HG03442 (cell line): ENCODE results near the gene ABCC2.
"Not testable (repeated sequence)": the region's sequence is repeated elsewhere in the genome, so short reads cannot be mapped to it uniquely, and the experiment has no call there.

Source experiments
- ATAC-seq: cut with Tn5 transposase; IDR thresholded peaks from one replicate; pipeline ENCODE4 v1.9.1; 2021; ENCODE audit warnings: mild to moderate bottlenecking, moderate library complexity; ENCODE audit not compliant: unreplicated experiment

Gene ABCC2

DNA sequence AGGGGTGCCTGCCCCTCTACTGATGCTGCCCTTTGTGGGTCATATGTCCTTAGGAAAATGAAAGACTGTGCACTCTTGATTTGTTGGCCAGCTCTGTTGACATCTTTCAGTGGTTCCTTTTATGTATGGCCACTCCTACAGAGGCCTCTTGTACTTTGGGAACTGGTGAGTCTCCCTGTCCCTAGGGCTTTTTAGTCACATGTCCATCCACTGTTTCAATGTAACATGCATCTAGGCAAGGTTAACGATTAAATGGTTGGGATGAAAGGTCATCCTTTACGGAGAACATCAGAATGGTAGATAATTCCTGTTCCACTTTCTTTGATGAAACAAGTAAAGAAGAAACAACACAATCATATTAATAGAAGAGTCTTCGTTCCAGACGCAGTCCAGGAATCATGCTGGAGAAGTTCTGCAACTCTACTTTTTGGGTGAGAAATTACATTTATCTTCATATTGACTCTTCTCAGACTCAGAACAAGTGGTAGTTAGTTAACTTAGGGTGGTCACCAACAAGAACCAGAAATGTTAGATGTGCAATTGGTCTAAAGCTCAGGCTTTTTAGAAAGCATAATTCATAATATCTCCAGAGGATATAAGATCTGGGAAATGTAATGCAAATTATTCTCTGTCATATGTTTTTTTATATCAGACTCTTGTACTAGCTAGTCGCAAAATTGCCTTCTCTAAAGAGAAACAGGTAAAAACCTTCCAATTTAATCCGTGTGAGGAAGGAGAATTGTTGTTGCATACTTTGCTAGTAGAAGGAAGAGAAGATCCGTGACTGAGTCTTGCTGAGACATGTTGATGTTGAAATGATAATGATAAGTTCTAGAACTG, at the start of gene ABCC2:
Gene ABCC2, plus strand, starts transcription at position 194 of the 840 bp plus-strand sequence. Its CDS starts 205 bp downstream, at position 399.
- ATAC-seq, result no peak

- ATAC-seq, result no peak
Observed at GRCh38 chr10:99733366-99733765, 49.1 kb upstream of the ABCC2 start.

GRCh38 chr10:99734111-99734510, 48.3 kb upstream of the ABCC2 start:
- ATAC-seq, result not testable (repeated sequence)

DNA sequence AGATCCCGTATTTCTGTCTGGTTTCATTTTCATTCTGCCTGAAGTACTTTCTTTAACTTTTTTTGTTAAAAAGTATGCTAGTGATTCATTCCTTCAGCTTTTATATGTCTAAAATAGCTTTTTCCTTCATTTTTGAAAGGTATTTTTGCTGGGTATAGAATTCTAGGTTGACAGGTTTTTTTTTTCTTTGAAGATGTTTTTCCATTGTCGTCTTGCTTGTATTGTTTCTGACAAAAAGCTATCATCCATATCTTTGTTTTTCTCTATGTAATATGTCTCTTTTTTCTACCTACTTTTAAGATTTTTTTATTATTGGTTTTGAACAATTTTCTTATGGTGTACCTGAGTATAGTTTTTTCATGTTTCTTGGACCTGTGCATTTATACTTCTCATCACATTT, 42.2 kb upstream of the ABCC2 start:
- no peak for ATAC-seq

- ATAC-seq, result no peak
Observed at GRCh38 chr10:99740933-99741559, 41.4 kb upstream of the ABCC2 start.

DNA sequence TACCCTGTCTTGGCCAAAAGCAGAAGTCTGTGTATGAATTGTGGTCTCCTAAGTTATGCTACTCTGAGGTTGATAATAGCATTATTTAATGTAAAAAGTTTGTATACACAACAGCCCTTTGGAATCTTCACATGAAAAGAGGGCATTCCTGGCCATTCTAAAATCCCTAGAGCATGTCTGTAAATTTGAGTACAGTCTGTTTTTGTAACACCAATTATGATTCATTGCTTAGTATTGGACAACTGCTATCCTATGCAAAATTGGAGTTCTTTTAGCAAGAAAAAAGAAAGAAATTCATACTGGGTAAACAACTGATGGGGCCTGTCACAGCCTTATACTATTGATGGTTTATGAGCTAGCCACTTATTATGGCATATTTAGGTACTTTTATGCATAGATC, 40.2 kb upstream of the ABCC2 start:
- no peak for ATAC-seq

DNA sequence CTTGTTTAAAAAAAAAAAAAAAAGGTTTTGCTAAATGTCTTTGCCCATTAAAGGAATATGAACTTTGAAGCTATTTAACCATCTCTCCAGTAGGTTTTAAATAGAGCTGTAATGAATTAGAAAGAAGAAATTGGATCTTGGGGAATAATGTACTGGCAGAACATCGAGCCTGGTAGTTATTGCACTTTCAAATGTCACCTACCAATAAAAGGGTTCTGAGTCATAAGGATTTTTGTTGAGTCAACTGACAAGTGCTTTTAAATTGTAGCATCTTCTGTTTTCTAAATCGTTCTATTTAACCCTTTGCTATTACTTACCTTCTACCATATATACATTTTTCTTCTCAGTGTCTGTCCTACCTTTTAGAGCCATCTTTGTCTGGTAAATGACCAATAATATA, 39.7 kb upstream of the ABCC2 start:
- ATAC-seq, result no peak

GRCh38 chr10:99743841-99744240, 38.6 kb upstream of the ABCC2 start:
- no peak for ATAC-seq

GRCh38 chr10:99746166-99746565, 36.3 kb upstream of the ABCC2 start:
- not testable (repeated sequence) for ATAC-seq

DNA sequence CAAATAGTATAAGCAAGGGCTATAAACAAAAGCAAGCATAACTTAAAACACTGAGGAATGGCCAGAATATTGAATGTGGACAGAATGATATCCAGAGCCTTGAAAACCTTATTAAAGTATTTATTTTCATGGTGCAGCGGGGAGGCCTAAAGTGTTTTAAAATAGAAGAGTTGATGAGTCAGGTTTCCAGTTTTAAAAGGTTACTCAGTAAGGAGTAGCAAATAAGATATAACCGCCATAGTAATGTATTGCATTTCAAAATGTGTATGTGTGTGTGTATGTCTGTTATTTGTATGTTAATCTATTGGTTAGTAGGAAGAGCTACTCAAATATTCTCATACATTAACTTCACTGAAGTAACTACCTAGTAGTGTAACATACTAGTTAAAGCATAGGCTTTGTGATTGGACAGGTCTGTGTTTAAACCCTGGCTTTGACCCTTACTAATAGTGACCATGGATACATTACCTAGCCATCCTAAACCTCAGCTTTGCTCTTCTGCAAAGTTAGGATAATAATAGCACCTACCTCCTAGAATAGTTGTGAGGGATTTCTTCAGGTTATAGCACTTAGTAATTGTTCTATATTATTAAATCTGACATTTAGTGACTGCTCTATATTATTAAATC, 33.5 kb upstream of the ABCC2 start:
- no peak for ATAC-seq

DNA sequence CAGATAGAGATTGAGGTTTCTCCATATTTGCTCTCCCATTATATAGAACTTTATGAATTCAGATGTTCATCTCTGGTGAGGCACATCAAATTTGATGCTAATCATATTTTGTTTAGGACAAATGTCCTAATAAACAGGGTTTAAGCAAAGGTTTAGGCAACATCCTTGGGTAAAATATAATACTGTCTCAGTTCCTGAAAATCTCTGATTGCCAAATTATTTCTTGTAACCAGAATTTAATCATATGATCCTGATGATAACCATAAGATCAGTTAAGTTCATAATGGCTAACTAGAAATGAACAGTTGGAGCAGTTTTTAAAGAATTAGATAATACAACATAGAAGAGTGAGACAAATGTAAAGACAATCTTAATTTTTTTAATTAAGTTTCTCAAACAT, 31.8 kb upstream of the ABCC2 start:
- no peak for ATAC-seq

GRCh38 chr10:99754670-99755069, 27.8 kb upstream of the ABCC2 start:
- ATAC-seq, result no peak

DNA sequence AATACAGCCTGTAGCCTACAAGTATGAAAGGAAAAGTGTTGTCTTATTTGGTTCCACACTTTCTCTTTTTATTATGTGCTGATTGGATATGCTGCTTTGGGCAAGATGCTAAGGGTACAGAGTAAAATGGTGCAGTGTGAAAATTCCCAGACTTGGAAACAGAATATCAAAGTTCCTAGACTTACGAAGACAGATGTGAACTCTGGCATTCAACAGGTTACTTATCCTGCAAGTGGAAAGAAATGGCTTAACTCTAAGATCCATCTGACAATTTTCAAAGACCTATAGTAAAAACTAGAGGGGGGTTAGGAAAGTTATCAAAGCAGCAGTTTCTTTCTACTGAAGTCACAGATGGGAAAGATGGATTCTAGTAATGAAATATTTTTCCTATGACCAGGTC, 26.3 kb upstream of the ABCC2 start:
- ATAC-seq, result no peak

- no peak for ATAC-seq
Observed at GRCh38 chr10:99758211-99758891, 24.1 kb upstream of the ABCC2 start.

DNA sequence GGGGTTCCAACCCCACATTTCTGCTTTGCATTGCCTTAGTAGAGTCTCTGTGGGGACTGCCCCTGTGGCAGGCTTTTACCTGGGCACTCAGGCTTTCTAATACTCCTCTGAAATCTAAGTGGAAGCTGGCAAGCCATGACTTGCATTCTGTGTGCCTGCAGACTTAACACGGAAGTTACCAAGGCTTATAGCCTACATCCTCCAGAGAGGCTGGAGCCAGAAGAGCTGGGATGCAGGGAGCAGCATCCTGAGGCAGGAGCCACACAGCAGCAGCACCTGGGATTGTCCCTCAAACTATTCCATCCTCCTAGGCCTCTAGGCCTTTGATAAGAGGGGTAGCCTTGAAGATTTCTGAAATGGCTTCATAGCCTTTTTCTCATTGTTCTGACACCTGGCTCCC, 22.1 kb upstream of the ABCC2 start:
- ATAC-seq, result no peak

- no peak for ATAC-seq
Observed at GRCh38 chr10:99761365-99761764, 21.1 kb upstream of the ABCC2 start.

DNA sequence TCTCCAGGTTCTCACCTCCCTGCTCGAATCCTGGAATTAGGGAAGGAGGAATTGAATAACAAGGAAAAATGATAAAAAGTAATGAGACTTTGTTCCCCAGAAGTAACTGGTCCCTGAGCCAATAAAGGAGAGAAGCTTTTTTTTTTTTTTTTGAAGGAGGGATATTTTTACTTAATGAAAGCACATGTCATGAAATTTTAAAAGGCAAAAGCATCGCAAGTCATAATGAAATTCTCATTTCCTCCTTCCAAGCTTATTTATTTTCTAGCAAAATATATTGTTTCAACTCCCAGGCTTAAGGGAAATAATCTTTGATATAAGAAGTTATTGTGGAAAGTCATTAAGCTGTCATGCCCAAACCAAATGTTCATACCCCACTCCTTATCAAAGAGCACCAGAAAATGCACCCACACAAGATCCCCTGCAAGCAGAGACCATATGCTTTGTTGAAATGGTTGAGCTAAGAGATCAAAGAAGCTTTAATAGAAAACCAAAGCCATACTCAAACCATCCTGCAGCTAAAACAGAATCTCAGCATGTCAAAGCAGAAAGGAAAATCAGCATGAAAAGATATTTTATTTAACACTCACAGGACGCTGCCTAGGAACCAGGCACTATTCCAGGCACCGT, 16.7 kb upstream of the ABCC2 start:
- ATAC-seq, result no peak

- ATAC-seq, result peak; percentile 81
Observed at GRCh38 chr10:99766302-99766681, 16.1 kb upstream of the ABCC2 start.

DNA sequence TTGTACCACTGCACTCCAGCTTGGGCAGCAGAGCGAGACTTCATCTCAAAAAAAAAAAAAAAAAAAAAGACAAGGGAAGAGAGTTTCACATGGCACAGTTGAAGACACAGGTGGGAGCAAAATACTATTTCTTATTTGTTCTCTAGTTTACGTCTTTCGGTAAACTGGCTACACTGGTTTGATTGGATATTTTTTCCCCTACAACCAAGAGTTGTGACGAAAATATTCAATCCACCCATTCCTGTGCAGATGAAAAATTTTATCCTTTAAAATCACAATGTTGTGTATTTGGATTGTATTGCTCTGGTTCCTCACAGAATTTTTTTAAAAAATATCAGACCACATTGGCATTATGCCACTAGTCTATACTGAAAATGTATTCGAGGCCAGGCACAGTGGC, 14.5 kb upstream of the ABCC2 start:
- ATAC-seq, result no peak

DNA sequence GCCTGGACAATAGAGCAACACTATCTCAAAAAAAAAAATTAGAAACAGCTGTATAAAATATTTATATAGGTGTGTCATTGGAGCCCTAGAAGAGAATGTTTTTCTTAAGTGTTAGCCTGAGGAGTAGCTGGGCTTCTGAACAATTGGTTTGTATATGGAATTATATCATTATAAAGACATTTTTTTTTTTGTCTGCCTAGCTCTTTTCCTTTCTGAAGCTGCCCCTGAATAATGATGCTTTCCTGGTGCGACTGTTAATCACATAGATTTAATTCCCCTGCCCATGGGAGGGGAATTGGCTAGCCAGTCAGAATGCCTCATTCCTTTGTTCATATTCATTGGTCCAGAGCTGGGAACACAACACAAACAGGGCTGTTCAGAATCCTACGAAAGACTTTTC, 13.9 kb upstream of the ABCC2 start:
- no peak for ATAC-seq

- ATAC-seq, result no peak
Observed at GRCh38 chr10:99769706-99770105, 12.7 kb upstream of the ABCC2 start.
